CD8-positive, alpha-beta memory T cell (primary cell): Measurements from ENCODE around the gene SPINK14. TPM values are rescaled to one million over a fixed set of nuclear protein-coding genes. Genes with fewer than 3 reads are reported as not detected.
A peak's percentile ranks its signal among the peaks of the same experiment; 100 is the strongest.

Experiments
- CTCF ChIA-PET: fragments of 350-600 bp; sonication (Branson Sonifier 250); formaldehyde crosslinking; loops from one replicate; lab custom pipeline; 2021; ENCODE audit warnings: antibody characterized with exemption; lab: Charles Lee
- POLR2A ChIA-PET: fragments of 350-600 bp; sonication (Branson Sonifier 250); formaldehyde crosslinking; loops from one replicate; lab custom pipeline; 2021; ENCODE audit warnings: antibody characterized with exemption; lab: Charles Lee
- DNase-seq, 5 donors: peaks; one replicate each; pipeline versions ENCODE4 v3.0.0 to v3.0.0-alpha.2; 2020 to 2022; ENCODE audit warnings: mixed read lengths in 1 of 5
- H3K27ac ChIP-seq: one replicate; pipeline ENCODE4 v1.7.0; 2013; ENCODE audit warnings: low read depth, mild to moderate bottlenecking, low read length, moderate library complexity
- H3K27me3 ChIP-seq: 2 replicates; pipeline ENCODE4 v1.7.0; 2013; ENCODE audit warnings: low read length, mild to moderate bottlenecking; ENCODE audit not compliant: insufficient read depth, poor library complexity, severe bottlenecking
- H3K36me3 ChIP-seq: 2 replicates; pipeline ENCODE4 v1.7.0; 2013; ENCODE audit warnings: mild to moderate bottlenecking, low read length, moderate library complexity; ENCODE audit not compliant: insufficient read depth
- H3K4me1 ChIP-seq: 2 replicates; pipeline ENCODE4 v1.7.0; 2013; ENCODE audit warnings: mild to moderate bottlenecking, low read length, moderate library complexity; ENCODE audit not compliant: insufficient read depth
- H3K4me3 ChIP-seq: 2 replicates; pipeline ENCODE4 v1.7.0; 2013; ENCODE audit warnings: mild to moderate bottlenecking, low read length
- H3K9me3 ChIP-seq: 2 replicates; pipeline ENCODE4 v1.7.0; 2013; ENCODE audit warnings: mild to moderate bottlenecking, low read length
- H3K27ac Mint-ChIP-seq, 8 donors: one replicate each; pipeline ENCODE4 v1.8.0; 2020 to 2021; ENCODE audit warnings: mixed read lengths in 8 of 8, mild to moderate bottlenecking in 6 of 8, inconsistent platforms in 3 of 8, moderate library complexity in 3 of 8
- H3K27me3 Mint-ChIP-seq, 2 donors: one replicate each; pipeline ENCODE4 v1.8.0; 2020 to 2021; ENCODE audit warnings: mixed read lengths in 2 of 2, mild to moderate bottlenecking in 1 of 2, moderate library complexity in 1 of 2
- H3K36me3 Mint-ChIP-seq, 3 donors: one replicate each; pipeline ENCODE4 v1.8.0; 2020 to 2021; ENCODE audit warnings: mixed read lengths in 3 of 3, inconsistent platforms in 1 of 3, mild to moderate bottlenecking in 1 of 3
- H3K4me1 Mint-ChIP-seq, 3 donors: one replicate each; pipeline ENCODE4 v1.8.0; 2020 to 2021; ENCODE audit warnings: mixed read lengths in 3 of 3, inconsistent platforms in 1 of 3, mild to moderate bottlenecking in 1 of 3
- H3K4me3 Mint-ChIP-seq, 7 donors: one replicate each; pipeline ENCODE4 v1.8.0; 2020 to 2021; ENCODE audit warnings: mixed read lengths in 7 of 7, mild to moderate bottlenecking in 6 of 7, moderate library complexity in 4 of 7, inconsistent platforms in 2 of 7
- H3K9me3 Mint-ChIP-seq, 5 donors: one replicate each; pipeline ENCODE4 v1.8.0; 2020 to 2022; ENCODE audit warnings: mixed read lengths in 5 of 5, mild to moderate bottlenecking in 3 of 5, moderate library complexity in 2 of 5, inconsistent platforms in 1 of 5
- polyA plus RNA-seq: library from polyadenylated mRNA; unstranded; fragments of 300-500 nt; fragmentation: Illumina TruSeq; gene quantifications from one replicate; pipeline ENCODE4 v1.2.3, GENCODE V29; 2021
- total RNA-seq, 2 experiments: library from RNA; stranded (reverse); gene quantifications; one replicate each; pipeline ENCODE4 v1.2.3, GENCODE V29; 2021

SPINK14 gene
- total and polyA plus RNA-seq, 3 experiments from 2014 or later = not detected

GRCh38 chr5:148147415-148147814 lies 20.9 kb upstream of the SPINK14 start:
- Histone ChIP-seq H3K27me3 (no peaks in the 10 kb centered on the region), H3K36me3 (no peaks in the 10 kb centered on the region), H3K4me3 (no peak overlapping the region), H3K27ac (no peak overlapping the region), H3K4me1 (no peaks in the 10 kb centered on the region), H3K9me3 (no peaks in the 10 kb centered on the region)
- POLR2A ChIA-PET = no interaction called here
- H3K27ac Mint-ChIP-seq = peak overlapping the region in 1 of 8 donors; percentile 59
- H3K4me1 Mint-ChIP-seq = no peaks in the 10 kb centered on the region
- peaks cover 0 to 3% (median 2%) of the 10 kb centered on the region in 5 donors for H3K9me3 Mint-ChIP-seq
- CTCF ChIA-PET = no interaction called here
- peaks cover 0 to 8% of the 10 kb centered on the region in 2 donors for H3K27me3 Mint-ChIP-seq
- H3K36me3 Mint-ChIP-seq = no peaks in the 10 kb centered on the region
- no peak overlapping the region for H3K4me3 Mint-ChIP-seq
- DNase-seq = no peak

- H3K4me1 ChIP-seq = no peaks in the 10 kb centered on the region
- no peak overlapping the region for H3K27ac ChIP-seq
- ChIA-PET CTCF (no interaction called here), POLR2A (no interaction called here)
- DNase-seq = no peak
- Mint-ChIP-seq H3K4me1 (no peaks in the 10 kb centered on the region), H3K27me3 (peaks cover 2 to 3% of the 10 kb centered on the region in 2 donors), H3K27ac (no peak overlapping the region), H3K9me3 (peaks cover 0 to 8% (median 0%) of the 10 kb centered on the region in 5 donors), H3K4me3 (no peak overlapping the region), H3K36me3 (no peaks in the 10 kb centered on the region)
- H3K36me3 ChIP-seq = no peaks in the 10 kb centered on the region
- H3K4me3 ChIP-seq = no peak overlapping the region
- no peaks in the 10 kb centered on the region for H3K9me3 ChIP-seq
- no peaks in the 10 kb centered on the region for H3K27me3 ChIP-seq
These were observed 16.5 kb upstream of the SPINK14 start for GRCh38 chr5:148151872-148152271.

DNA sequence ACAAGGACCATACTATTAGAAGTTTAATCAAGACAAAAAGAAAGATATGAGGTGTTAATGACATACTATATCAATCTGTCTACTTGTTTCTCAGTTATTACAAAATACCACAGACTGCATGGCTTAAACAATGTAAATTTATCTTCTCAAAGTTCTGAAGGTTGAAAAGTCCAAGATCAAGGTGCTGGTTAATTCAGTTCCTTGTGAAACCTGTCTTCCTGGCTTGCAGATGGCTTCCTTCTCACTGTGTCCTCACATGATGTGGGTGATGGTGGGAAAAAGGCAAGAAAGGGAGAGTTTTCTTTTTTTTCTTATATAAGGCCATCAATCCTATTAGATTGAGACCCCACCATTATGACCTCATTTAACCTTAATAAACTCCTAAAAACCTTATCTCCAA lies 15.6 kb upstream of the SPINK14 start:
- Mint-ChIP-seq H3K27ac (no peak overlapping the region), H3K9me3 (peaks cover 0 to 8% (median 0%) of the 10 kb centered on the region in 5 donors), H3K4me1 (no peaks in the 10 kb centered on the region), H3K27me3 (peaks cover 2 to 3% of the 10 kb centered on the region in 2 donors), H3K4me3 (no peak overlapping the region), H3K36me3 (no peaks in the 10 kb centered on the region)
- ChIA-PET CTCF (no interaction called here), POLR2A (no interaction called here)
- H3K36me3 ChIP-seq = no peaks in the 10 kb centered on the region
- H3K27me3 ChIP-seq = no peaks in the 10 kb centered on the region
- no peaks in the 10 kb centered on the region for H3K4me1 ChIP-seq
- no peak for DNase-seq
- no peaks in the 10 kb centered on the region for H3K9me3 ChIP-seq
- no peak overlapping the region for H3K4me3 ChIP-seq
- H3K27ac ChIP-seq = no peak overlapping the region

DNA sequence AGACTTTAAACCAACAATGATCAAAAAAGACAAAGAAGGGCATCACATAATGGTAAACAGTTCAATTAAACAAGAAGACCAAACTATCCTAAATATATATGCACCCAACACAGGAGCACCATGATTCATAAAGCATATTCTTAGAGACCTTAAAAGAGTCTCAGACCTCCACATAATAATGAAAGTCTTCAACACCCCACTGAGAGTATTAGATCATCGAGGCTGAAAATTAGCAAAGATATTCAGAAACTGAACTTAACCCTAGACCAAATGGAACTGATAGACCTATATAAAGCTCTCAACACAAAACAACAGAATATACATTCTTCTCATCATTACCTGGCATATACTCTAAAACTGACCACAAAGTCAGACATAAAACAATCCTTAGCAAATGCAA lies 11.7 kb upstream of the SPINK14 start:
- no peak for DNase-seq
- ChIA-PET POLR2A (no interaction called here), CTCF (no interaction called here)
- Mint-ChIP-seq H3K27me3 (peaks cover 0 to 2% of the 10 kb centered on the region in 2 donors), H3K36me3 (no peaks in the 10 kb centered on the region), H3K9me3 (peaks cover 0 to 8% (median 2%) of the 10 kb centered on the region in 5 donors), H3K27ac (no peak overlapping the region), H3K4me3 (no peak overlapping the region), H3K4me1 (no peaks in the 10 kb centered on the region)
- Histone ChIP-seq H3K4me3 (no peak overlapping the region), H3K27me3 (no peaks in the 10 kb centered on the region), H3K36me3 (no peaks in the 10 kb centered on the region), H3K27ac (no peak overlapping the region), H3K9me3 (no peaks in the 10 kb centered on the region), H3K4me1 (no peaks in the 10 kb centered on the region)

GRCh38 chr5:148162038-148162437 lies 6.3 kb upstream of the SPINK14 start:
- ChIA-PET POLR2A (no interaction called here), CTCF (no interaction called here)
- Histone ChIP-seq H3K27me3 (no peaks in the 10 kb centered on the region), H3K36me3 (no peaks in the 10 kb centered on the region), H3K9me3 (no peaks in the 10 kb centered on the region), H3K4me1 (no peaks in the 10 kb centered on the region), H3K4me3 (no peak overlapping the region), H3K27ac (no peak overlapping the region)
- no peaks in the 10 kb centered on the region for H3K4me1 Mint-ChIP-seq
- H3K4me3 Mint-ChIP-seq = no peak overlapping the region
- no peak for DNase-seq
- peaks cover 0 to 3% (median 0%) of the 10 kb centered on the region in 5 donors for H3K9me3 Mint-ChIP-seq
- H3K27ac Mint-ChIP-seq = no peak overlapping the region
- no peaks in the 10 kb centered on the region for H3K27me3 Mint-ChIP-seq
- H3K36me3 Mint-ChIP-seq = no peaks in the 10 kb centered on the region

GRCh38 chr5:148163345-148163744 lies 5.0 kb upstream of the SPINK14 start:
- Histone ChIP-seq H3K36me3 (no peaks in the 10 kb centered on the region), H3K27ac (no peak overlapping the region), H3K4me3 (no peak overlapping the region), H3K27me3 (no peaks in the 10 kb centered on the region), H3K4me1 (no peaks in the 10 kb centered on the region), H3K9me3 (no peaks in the 10 kb centered on the region)
- H3K4me1 Mint-ChIP-seq = no peaks in the 10 kb centered on the region
- no peak overlapping the region for H3K4me3 Mint-ChIP-seq
- no peak for DNase-seq
- no peaks in the 10 kb centered on the region for H3K36me3 Mint-ChIP-seq
- POLR2A ChIA-PET = no interaction called here
- CTCF ChIA-PET = no interaction called here
- no peak overlapping the region for H3K27ac Mint-ChIP-seq
- no peaks in the 10 kb centered on the region for H3K27me3 Mint-ChIP-seq
- H3K9me3 Mint-ChIP-seq = peaks cover 0 to 3% (median 0%) of the 10 kb centered on the region in 5 donors

GRCh38 chr5:148166550-148167283 lies 1.6 kb upstream of the SPINK14 start:
- POLR2A ChIA-PET = no interaction called here
- Histone ChIP-seq H3K4me3 (no peak overlapping the region), H3K9me3 (no peaks in the 10 kb centered on the region), H3K27ac (no peak overlapping the region), H3K4me1 (no peaks in the 10 kb centered on the region), H3K36me3 (no peaks in the 10 kb centered on the region), H3K27me3 (no peaks in the 10 kb centered on the region)
- no peak for DNase-seq
- CTCF ChIA-PET = no interaction called here
- Mint-ChIP-seq H3K36me3 (no peaks in the 10 kb centered on the region), H3K9me3 (no peaks in the 10 kb centered on the region), H3K4me1 (no peaks in the 10 kb centered on the region), H3K27ac (no peak overlapping the region), H3K4me3 (no peak overlapping the region), H3K27me3 (peaks cover 0 to 10% of the 10 kb centered on the region in 2 donors)

GRCh38 chr5:148172377-148172776 lies 4.0 kb downstream of the SPINK14 start:
- ChIA-PET POLR2A (no interaction called here), CTCF (no interaction called here)
- no peak overlapping the region for H3K27ac Mint-ChIP-seq
- no peaks in the 10 kb centered on the region for H3K36me3 ChIP-seq
- no peaks in the 10 kb centered on the region for H3K9me3 ChIP-seq
- no peak overlapping the region for H3K4me3 Mint-ChIP-seq
- H3K27me3 Mint-ChIP-seq = peaks cover 2 to 16% of the 10 kb centered on the region in 2 donors
- H3K4me1 ChIP-seq = no peaks in the 10 kb centered on the region
- no peaks in the 10 kb centered on the region for H3K27me3 ChIP-seq
- no peaks in the 10 kb centered on the region for H3K4me1 Mint-ChIP-seq
- DNase-seq = no peak
- no peak overlapping the region for H3K27ac ChIP-seq
- no peaks in the 10 kb centered on the region for H3K9me3 Mint-ChIP-seq
- H3K4me3 ChIP-seq = no peak overlapping the region
- H3K36me3 Mint-ChIP-seq = no peaks in the 10 kb centered on the region
